Measurements from ENCODE around the gene ONECUT2. TPM values are rescaled to one million over a fixed set of nuclear protein-coding genes. Genes with fewer than 3 reads are reported as not detected.

Gene ONECUT2
- total and polyA plus RNA-seq, 2 experiments from 2014 or later: 0.82 to 1.7 TPM

DNA sequence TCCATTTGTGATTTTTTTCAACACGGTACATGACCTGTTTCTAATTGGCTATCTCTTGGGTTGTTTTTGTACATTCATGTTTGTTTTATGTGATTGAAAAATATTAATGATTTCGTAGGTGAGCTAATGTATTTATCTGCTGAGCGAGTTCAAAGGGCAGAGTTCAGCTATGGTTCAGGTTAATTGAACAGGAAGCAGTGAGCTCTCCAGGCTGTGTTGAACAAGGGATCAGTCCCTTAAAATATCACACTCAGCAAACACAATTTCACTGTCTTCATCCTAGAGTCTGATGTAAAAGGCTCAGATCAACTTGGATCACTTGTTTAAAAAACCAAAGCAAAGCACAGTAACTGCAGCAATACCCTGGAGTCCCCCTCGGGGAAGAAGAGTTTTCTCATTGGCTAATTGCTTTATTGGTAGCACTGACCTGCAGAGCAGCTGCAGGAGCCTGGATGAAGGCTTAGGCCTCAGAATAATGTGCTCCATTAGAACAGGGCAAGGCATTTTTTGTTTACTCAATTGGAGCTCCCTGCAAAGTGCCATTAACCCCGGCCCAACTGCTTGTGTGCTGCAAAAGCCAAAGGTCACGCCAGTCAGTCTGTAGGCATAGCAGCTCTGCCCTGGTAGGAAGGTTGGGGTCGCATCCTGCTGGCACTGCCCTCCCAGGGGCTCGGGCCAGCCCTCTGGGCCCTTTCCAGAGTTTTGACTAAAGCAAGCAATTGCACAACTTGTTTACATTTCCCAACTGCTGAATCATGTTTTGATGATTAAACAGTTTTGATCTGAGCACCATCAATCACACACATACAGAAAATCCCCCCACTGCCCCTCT is 10.5 kb downstream of the ONECUT2 start:
- Histone ChIP-seq H3K79me2 (replicated peaks; ENCODE audit: insufficient read depth) (no peaks in the 10 kb centered on the region), H3K4me1 (ENCODE audit: insufficient read depth) (peaks cover 35% of the 10 kb centered on the region), H3K4me3 (no peak overlapping the region), H4K20me1 (replicated peaks; ENCODE audit: insufficient read depth) (peaks cover 26% of the 10 kb centered on the region), H3K27me3 (ENCODE audit: insufficient read depth) (peaks cover 60% of the 10 kb centered on the region), H2AFZ (no peak overlapping the region), H3K4me2 (no peak overlapping the region), H3F3A (replicated peaks; ENCODE audit: low read depth) (0 out of 2 replicates have a peak, but pooled peaks cover 2% of the 10 kb centered on the region), H3K36me3 (ENCODE audit: insufficient read depth) (no peaks in the 10 kb centered on the region), H3K9me2 (ENCODE audit: insufficient read depth) (no peaks in the 10 kb centered on the region), H3K27ac (ENCODE audit: low read depth) (no peak overlapping the region)
- ATAC-seq (no peak), DNase-seq (ENCODE audit: low spot score) (no peak)
- Mint-ChIP-seq H3K36me3 (ENCODE audit: low read depth) (no peaks in the 10 kb centered on the region), H3K27me3 (ENCODE audit: insufficient read depth, low read depth, poor library complexity) (peaks cover 52% of the 10 kb centered on the region), H3K9me3 (no peaks in the 10 kb centered on the region), H3K27ac (no peak overlapping the region), H3K4me3 (no peak overlapping the region), H3K4me1 (peaks cover 34% of the 10 kb centered on the region)
- TF ChIP-seq, protein P1, sequence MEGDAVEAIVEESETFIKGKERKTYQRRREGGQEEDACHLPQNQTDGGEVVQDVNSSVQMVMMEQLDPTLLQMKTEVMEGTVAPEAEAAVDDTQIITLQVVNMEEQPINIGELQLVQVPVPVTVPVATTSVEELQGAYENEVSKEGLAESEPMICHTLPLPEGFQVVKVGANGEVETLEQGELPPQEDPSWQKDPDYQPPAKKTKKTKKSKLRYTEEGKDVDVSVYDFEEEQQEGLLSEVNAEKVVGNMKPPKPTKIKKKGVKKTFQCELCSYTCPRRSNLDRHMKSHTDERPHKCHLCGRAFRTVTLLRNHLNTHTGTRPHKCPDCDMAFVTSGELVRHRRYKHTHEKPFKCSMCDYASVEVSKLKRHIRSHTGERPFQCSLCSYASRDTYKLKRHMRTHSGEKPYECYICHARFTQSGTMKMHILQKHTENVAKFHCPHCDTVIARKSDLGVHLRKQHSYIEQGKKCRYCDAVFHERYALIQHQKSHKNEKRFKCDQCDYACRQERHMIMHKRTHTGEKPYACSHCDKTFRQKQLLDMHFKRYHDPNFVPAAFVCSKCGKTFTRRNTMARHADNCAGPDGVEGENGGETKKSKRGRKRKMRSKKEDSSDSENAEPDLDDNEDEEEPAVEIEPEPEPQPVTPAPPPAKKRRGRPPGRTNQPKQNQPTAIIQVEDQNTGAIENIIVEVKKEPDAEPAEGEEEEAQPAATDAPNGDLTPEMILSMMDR (conservative IDR thresholded peaks at IDR 0.05; ENCODE audit: low read depth in 2 of 2): no peak
- no peak for TF ChIP-seq JUNB (IDR thresholded peaks at IDR 0.05; ENCODE audit: unreplicated experiment)
- no peak for TF ChIP-seq EZH2phosphoT487 (IDR thresholded peaks at IDR 0.05; ENCODE audit: unreplicated experiment)
- TF ChIP-seq ZNF331 (CRISPR knock-in tag; IDR thresholded peaks at IDR 0.05; ENCODE audit: low read depth): no peak
- no peak for TF ChIP-seq ZNF114 (CRISPR knock-in tag; IDR thresholded peaks at IDR 0.05)
- no peak for TF ChIP-seq STAT1 (IDR thresholded peaks at IDR 0.05; ENCODE audit: unreplicated experiment)
- no peak for TF ChIP-seq ETS1 (IDR thresholded peaks at IDR 0.05)
- no peak for TF ChIP-seq POLR2AphosphoS5 (IDR thresholded peaks at IDR 0.05; ENCODE audit: low read depth)
- TF ChIP-seq NANOG (IDR thresholded peaks at IDR 0.05; ENCODE audit: borderline replicate concordance): no peak
- TF ChIP-seq CREB1 (CRISPR knock-in tag; IDR thresholded peaks at IDR 0.05; ENCODE audit: low read depth): no peak
- TF ChIP-seq EZH2 (IDR thresholded peaks at IDR 0.05; ENCODE audit: low read depth, unreplicated experiment): no peak
- TF ChIP-seq ZNF462 (CRISPR knock-in tag; IDR thresholded peaks at IDR 0.05): no peak
- TF ChIP-seq, protein P2, sequence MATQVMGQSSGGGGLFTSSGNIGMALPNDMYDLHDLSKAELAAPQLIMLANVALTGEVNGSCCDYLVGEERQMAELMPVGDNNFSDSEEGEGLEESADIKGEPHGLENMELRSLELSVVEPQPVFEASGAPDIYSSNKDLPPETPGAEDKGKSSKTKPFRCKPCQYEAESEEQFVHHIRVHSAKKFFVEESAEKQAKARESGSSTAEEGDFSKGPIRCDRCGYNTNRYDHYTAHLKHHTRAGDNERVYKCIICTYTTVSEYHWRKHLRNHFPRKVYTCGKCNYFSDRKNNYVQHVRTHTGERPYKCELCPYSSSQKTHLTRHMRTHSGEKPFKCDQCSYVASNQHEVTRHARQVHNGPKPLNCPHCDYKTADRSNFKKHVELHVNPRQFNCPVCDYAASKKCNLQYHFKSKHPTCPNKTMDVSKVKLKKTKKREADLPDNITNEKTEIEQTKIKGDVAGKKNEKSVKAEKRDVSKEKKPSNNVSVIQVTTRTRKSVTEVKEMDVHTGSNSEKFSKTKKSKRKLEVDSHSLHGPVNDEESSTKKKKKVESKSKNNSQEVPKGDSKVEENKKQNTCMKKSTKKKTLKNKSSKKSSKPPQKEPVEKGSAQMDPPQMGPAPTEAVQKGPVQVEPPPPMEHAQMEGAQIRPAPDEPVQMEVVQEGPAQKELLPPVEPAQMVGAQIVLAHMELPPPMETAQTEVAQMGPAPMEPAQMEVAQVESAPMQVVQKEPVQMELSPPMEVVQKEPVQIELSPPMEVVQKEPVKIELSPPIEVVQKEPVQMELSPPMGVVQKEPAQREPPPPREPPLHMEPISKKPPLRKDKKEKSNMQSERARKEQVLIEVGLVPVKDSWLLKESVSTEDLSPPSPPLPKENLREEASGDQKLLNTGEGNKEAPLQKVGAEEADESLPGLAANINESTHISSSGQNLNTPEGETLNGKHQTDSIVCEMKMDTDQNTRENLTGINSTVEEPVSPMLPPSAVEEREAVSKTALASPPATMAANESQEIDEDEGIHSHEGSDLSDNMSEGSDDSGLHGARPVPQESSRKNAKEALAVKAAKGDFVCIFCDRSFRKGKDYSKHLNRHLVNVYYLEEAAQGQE (IDR thresholded peaks at IDR 0.05; ENCODE audit: unreplicated experiment): no peak
